Pancreas (tissue), 10 donors: Measurements from ENCODE around the gene ILKAP. TPM values are rescaled to one million over a fixed set of nuclear protein-coding genes. Genes with fewer than 3 reads are reported as not detected.
A peak's percentile ranks its signal among the peaks of the same experiment; 100 is the strongest.

Source experiments
- ATAC-seq, 4 donors: fragments of 200-7000 bp; cut with Tn5 transposase; one replicate each; pipeline versions ENCODE4 v1.8.0 to v1.9.1; 2020; ENCODE audit warnings: mild to moderate bottlenecking in 4 of 4, moderate library complexity in 4 of 4
- DNase-seq, 6 donors: peaks; one replicate each; pipeline ENCODE4 v3.0.0-alpha.2; 2020
- FAIRE-seq: peaks from 2 replicates; lab custom pipeline; 2012; peaks lifted over from hg19 to GRCh38; lab: Jason Lieb, UNC
- H3K27ac ChIP-seq, 4 donors: fragments of 200-600 bp; sonication (generic); 1 replicate in 3 of 4; 2 replicates in 1 of 4; pipeline versions ENCODE4 v1.5.0 to v1.8.0; 2020
- H3K27me3 ChIP-seq, 4 donors: fragments of 200-600 bp; one replicate each; pipeline ENCODE4 v1.8.0; 2021
- H3K36me3 ChIP-seq, 3 donors: fragments of 200-600 bp; sonication (generic) in 1 of 3; one replicate each; pipeline versions ENCODE4 v1.5.0 to v1.8.0; 2020 to 2021
- H3K4me1 ChIP-seq, 3 donors: fragments of 200-600 bp; one replicate each; pipeline ENCODE4 v1.8.0; 2021
- H3K4me3 ChIP-seq, 4 donors: fragments of 200-600 bp; sonication (generic) in 2 of 4; one replicate each; pipeline versions ENCODE4 v1.5.0 to v1.8.0; 2020 to 2021
- H3K9me3 ChIP-seq, 4 donors: fragments of 200-600 bp; one replicate each; pipeline ENCODE4 v1.8.0; 2021
- CTCF ChIP-seq, 4 donors: fragments of 200-600 bp; sonication (generic) in 3 of 4; IDR thresholded peaks; one replicate each; pipeline versions ENCODE4 v1.5.0 to v1.8.0; 2021; ENCODE audit warnings: antibody characterized with exemption in 4 of 4
- WGBS, 2 donors: extraction: QIAGEN DNeasy Blood & Tissue Kit; methylation state at CpG; one replicate each; pipeline ENCODE4 v1.1.7; 2013; 5-methylcytosine and 5-hydroxymethylcytosine counted together
- intact Hi-C, 3 donors: fragments of 100-400 bp; cut with DNase I; formaldehyde crosslinking; loops; one replicate each; pipeline versions ENCODE4 v1.11.1 to v1.14.2; 2022
- polyA plus RNA-seq, 2 donors: library from polyadenylated mRNA; stranded (reverse); fragments of 200-250 nt; gene quantifications; one replicate each; pipeline ENCODE4 v1.2.3, GENCODE V29; 2013
- total RNA-seq, 6 donors: library from RNA; stranded (reverse); fragmentation: NEBNext Ultra II Directional in 4 of 6; extraction: Animal tissue kit (Norgen Biotek cat#: 25700) in 4 of 6; gene quantifications; one replicate each; pipeline versions ENCODE4 v1.2.1 to v1.2.4, GENCODE V29; 2021 to 2023
- donor health status: healthy with polysubstance abuse.
- donor health status: DM: no; HTN: no; CAD: no; lungs with moderate emphysema.
- donor health status: DM: no; HTN: no; CAD: no.
- donor health status: control.
- donor health status: control.
- donor health status: Bipolar disorder and iron deficiency.
- donor health status: DM: yes; HTN: yes; CAD: no.
- donor health status: DM: no; HTN: no; CAD: no.
- donor health status: DM: no; HTN: no; CAD: no.
- donor health status: DM: yes; HTN: yes; CAD: no.

The ILKAP gene
- total RNA-seq, result 10 to 100 TPM; 14.0 to 25.5 (median 19.3) TPM
- 10 to 100 TPM; 62.8 to 91.6 TPM for polyA plus RNA-seq

GRCh38 chr2:238203094-238203972 lies at the start of gene ILKAP:
Gene ILKAP (minus strand): TSS chr2:238203695. CDS start chr2:238203553, 142 bp downstream.
- intact Hi-C loops, result no loop called here
- no peak for FAIRE-seq

GRCh38 chr2:238252766-238253630 lies 49.5 kb upstream of the ILKAP start:
- Histone ChIP-seq H3K4me3 (no peak overlapping the region), H3K4me1 (peaks cover 0 to 6% (median 5%) of the 10 kb centered on the region in 3 donors), H3K27me3 (no peaks in the 10 kb centered on the region), H3K9me3 (no peaks in the 10 kb centered on the region), H3K36me3 (peaks cover 5 to 80% (median 20%) of the 10 kb centered on the region in 3 donors), H3K27ac (no peak overlapping the region)
- no peak for ATAC-seq
- intact Hi-C loops, result loop anchor here in 1 of 3 donors (5.0 kb wide), 1 partner anchor 74 kb away; no protein-coding TSS in a partner anchor
- DNase-seq, result peak in 1 of 6 donors; percentile 69
- WGBS, 2 donors, result 94 to 96% methylated on average over 35 of the region's 35 CpGs
- FAIRE-seq, result no peak
- no peak for TF ChIP-seq CTCF (IDR thresholded peaks at IDR 0.05)

More at GRCh38 chr2:238203094-238203972, at the start of gene ILKAP:
- Histone ChIP-seq H3K4me1 (peaks cover 11 to 14% (median 12%) of the 10 kb centered on the region in 3 donors), H3K4me3 (peak within 1 kb of the TSS; percentile 71 to 91 (median 79)), H3K9me3 (no peaks in the 10 kb centered on the region), H3K27ac (peak within 1 kb of the TSS; percentile 65 to 86 (median 72)), H3K36me3 (no peaks in the 10 kb centered on the region), H3K27me3 (no peaks in the 10 kb centered on the region)
- TF ChIP-seq CTCF (IDR thresholded peaks at IDR 0.05), result no peak
- peak; percentile 86 to 97 (median 92) for DNase-seq
- WGBS, 2 donors, result 0 to 1% methylated on average over 75 to 126 of the region's 126 CpGs
- ATAC-seq, result peak; percentile 98 to 99 (median 99)

- no peak overlapping the region for H3K27ac ChIP-seq
- ATAC-seq, result no peak
- no peak for FAIRE-seq
- TF ChIP-seq CTCF (IDR thresholded peaks at IDR 0.05), result no peak
- peaks cover 5 to 77% (median 16%) of the 10 kb centered on the region in 3 donors for H3K36me3 ChIP-seq
- WGBS, 2 donors, result 89 to 93% methylated on average over 8 to 11 of the region's 11 CpGs
- no peak overlapping the region for H3K4me3 ChIP-seq
- DNase-seq, result no peak
- H3K9me3 ChIP-seq, result no peaks in the 10 kb centered on the region
- H3K27me3 ChIP-seq, result no peaks in the 10 kb centered on the region
- H3K4me1 ChIP-seq, result peaks cover 0 to 3% (median 3%) of the 10 kb centered on the region in 3 donors
- intact Hi-C loops, result loop anchor here in 1 of 3 donors (5.0 kb wide), 1 partner anchor 75 kb away; no protein-coding TSS in a partner anchor
These were observed 48.5 kb upstream of the ILKAP start for GRCh38 chr2:238251986-238252385.

GRCh38 chr2:238251331-238251730 lies 47.8 kb upstream of the ILKAP start:
- Histone ChIP-seq H3K9me3 (no peaks in the 10 kb centered on the region), H3K4me1 (no peaks in the 10 kb centered on the region), H3K4me3 (no peak overlapping the region), H3K27me3 (no peaks in the 10 kb centered on the region), H3K27ac (no peak overlapping the region), H3K36me3 (peaks cover 5 to 78% (median 16%) of the 10 kb centered on the region in 3 donors)
- TF ChIP-seq CTCF (IDR thresholded peaks at IDR 0.05), result no peak
- DNase-seq (peak in 1 of 6 donors; percentile 25), FAIRE-seq (no peak), ATAC-seq (no peak)
- WGBS, 2 donors, result 95% methylated on average over 12 of the region's 12 CpGs
- intact Hi-C loops, result loop anchor here in 1 of 3 donors (5.0 kb wide), 1 partner anchor 76 kb away; no protein-coding TSS in a partner anchor
